Keratinocyte (primary cell): ENCODE results near the gene FRMD4B.

Experiments used
- CTCF ChIP-seq, 3 experiments: IDR thresholded peaks in 1 of 3; conservative IDR thresholded peaks in 1 of 3; optimal IDR thresholded peaks in 1 of 3; 2 replicates in 2 of 3; 3 replicates in 1 of 3; pipeline versions ENCODE3 to v1.5.1; 2011; ENCODE audit warnings: low read length in 3 of 3, mild to moderate bottlenecking in 3 of 3, moderate library complexity in 2 of 3, control low read depth in 1 of 3, inconsistent platforms in 1 of 3; ENCODE audit not compliant: insufficient read depth in 2 of 3; ENCODE audit errors: extremely low read depth in 1 of 3
- EZH2 ChIP-seq: IDR thresholded peaks from one replicate; pipeline ENCODE4 v1.6.1; 2012; ENCODE audit warnings: inconsistent platforms, mild to moderate bottlenecking, low read length, moderate library complexity

GRCh38 chr3:69145688-69146087 lies 240.2 kb downstream of the FRMD4B start:
- no peak for TF ChIP-seq CTCF (optimal IDR thresholded peaks at IDR 0.05 in 1 of 3, IDR thresholded peaks at IDR 0.05 in 1 of 3, conservative IDR thresholded peaks at IDR 0.05 in 1 of 3; ENCODE audit: extremely low read depth in 1 of 3, insufficient read depth in 2 of 3, low read length in 3 of 3)
- TF ChIP-seq EZH2, result no peak
